Right cardiac atrium (tissue), 5 donors: ENCODE measurements around the gene OR4C45. TPM values are rescaled to one million over a fixed set of nuclear protein-coding genes. Genes with fewer than 3 reads are reported as not detected.
"Not testable (repeated sequence)": the region's sequence is repeated elsewhere in the genome, so short reads cannot be mapped to it uniquely, and the experiment has no call there.

Experiments used
- ATAC-seq, 2 donors: fragments of 200-7000 bp; cut with Tn5 transposase; one replicate each; pipeline versions ENCODE4 v1.8.0 to v1.9.1; 2020; ENCODE audit warnings: moderate library complexity in 2 of 2, mild to moderate bottlenecking in 1 of 2
- DNase-seq, 3 donors: peaks; one replicate each; pipeline ENCODE4 v3.0.0-alpha.2; 2020
- H3K27ac ChIP-seq: one replicate; pipeline ENCODE4 v1.5.1; 2013; ENCODE audit warnings: mild to moderate bottlenecking, low read length, control low read depth, moderate library complexity
- H3K27me3 ChIP-seq: one replicate; pipeline ENCODE4 v1.6.1; 2013; ENCODE audit not compliant: control insufficient read depth, insufficient read depth
- H3K4me1 ChIP-seq: one replicate; pipeline ENCODE4 v1.6.1; 2013; ENCODE audit warnings: low read length; ENCODE audit not compliant: control insufficient read depth, insufficient read depth
- H3K4me3 ChIP-seq: one replicate; pipeline ENCODE4 v1.5.1; 2013; ENCODE audit warnings: low read length, control low read depth
- H3K9me3 ChIP-seq: one replicate; pipeline ENCODE4 v1.6.1; 2013; ENCODE audit warnings: low read length; ENCODE audit not compliant: control insufficient read depth
- WGBS: extraction: QIAGEN DNeasy Blood & Tissue Kit; methylation state at CpG from one replicate; pipeline ENCODE4 v1.1.7; 2013; 5-methylcytosine and 5-hydroxymethylcytosine counted together
- intact Hi-C, 4 donors: fragments of 100-400 bp; cut with DNase I; formaldehyde crosslinking; loops; one replicate each; pipeline versions ENCODE4 v1.11.0 to v1.14.0; 2022 to 2023
- long read RNA-seq, 4 donors: library from polyadenylated mRNA; unstranded; transcript quantifications; one replicate each; pipeline ENCODE4 v2.0.0, GENCODE V29; 2020 to 2021
- polyA plus RNA-seq: library from polyadenylated mRNA; stranded (reverse); fragments of 200-250 nt; gene quantifications from one replicate; pipeline ENCODE4 v1.2.3, GENCODE V29; 2013
- total RNA-seq, 4 donors: library from RNA; stranded (reverse); fragmentation: NEBNext Ultra II Directional; extraction: Animal tissue kit (Norgen Biotek cat#: 25700); gene quantifications; one replicate each; pipeline ENCODE4 v1.2.1, GENCODE V29; 2021
- donor health status: healthy with polysubstance abuse.
- donor health status: DM: no; HTN: yes; CAD: no.
- donor health status: DM: no; HTN: no; CAD: no.
- donor health status: DM: no; HTN: yes; CAD: no; lungs with severe emphysema.
- donor health status: DM: yes; HTN: yes; CAD: no.

Gene OR4C45
- total RNA-seq (not detected), polyA plus RNA-seq (not detected)
- long read RNA-seq, donor 1, result 0 reads
- long read RNA-seq, donor 2, result 0 reads
- long read RNA-seq, donor 3, result 0 reads
- long read RNA-seq, donor 4, result 0 reads

DNA sequence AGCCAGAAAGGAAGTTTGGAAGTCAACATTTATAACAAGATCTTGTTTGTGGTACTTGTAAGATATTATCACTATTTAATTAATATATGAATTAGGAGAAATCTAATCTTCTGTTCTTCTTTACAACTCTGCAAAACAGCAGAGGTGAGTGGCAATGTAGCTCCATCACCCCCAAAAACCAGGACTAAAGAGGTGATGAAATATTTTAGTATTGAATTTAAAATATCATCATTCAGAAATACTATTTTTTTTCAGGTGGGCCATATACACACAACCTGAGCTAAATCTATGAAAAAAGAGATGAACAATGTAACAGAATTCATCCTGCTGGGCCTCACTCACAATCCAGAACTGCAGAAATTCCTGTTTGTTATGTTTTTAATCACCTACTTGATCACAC, at the start of gene OR4C45:
Gene OR4C45, plus strand, starts transcription at position 301 of the 400 bp plus-strand sequence.
- Histone ChIP-seq H3K9me3 (no peaks in the 10 kb centered on the region), H3K4me1 (no peaks in the 10 kb centered on the region), H3K27me3 (no peaks in the 10 kb centered on the region), H3K4me3 (no peak within 1 kb of the TSS), H3K27ac (no peak within 1 kb of the TSS)
- DNase-seq (no peak), ATAC-seq (no peak)
- intact Hi-C loops, result no loop called here

DNA sequence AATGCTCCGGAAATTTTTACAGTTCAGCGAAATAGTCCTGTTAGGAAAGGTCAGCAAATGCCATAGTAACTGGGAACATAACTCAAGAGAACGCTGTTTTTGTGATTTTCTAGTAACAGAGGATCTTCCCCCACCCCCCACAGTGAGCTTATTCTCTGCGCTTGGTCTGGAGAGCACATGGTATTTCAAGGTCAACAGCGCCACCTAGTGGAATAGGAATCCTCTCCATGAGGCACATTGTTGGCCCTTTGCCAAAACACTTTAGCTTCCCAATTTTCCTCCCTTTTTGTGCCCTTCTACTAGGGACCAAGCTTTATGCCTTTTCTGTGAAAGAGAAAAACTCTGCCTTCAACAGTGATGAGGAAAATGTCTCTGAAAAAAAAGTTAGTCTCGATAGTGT, 37.1 kb upstream of the OR4C45 start:
- Histone ChIP-seq H3K9me3 (no peaks in the 10 kb centered on the region), H3K4me1 (no peaks in the 10 kb centered on the region), H3K27ac (no peak overlapping the region), H3K27me3 (no peaks in the 10 kb centered on the region), H3K4me3 (no peak overlapping the region)
- ATAC-seq, result no peak
- DNase-seq, result peak in 1 of 3 donors; percentile 14
- whole genome bisulfite sequencing, result 37% methylated on average over 6 of the region's 6 CpGs
- intact Hi-C loops, result no loop called here

DNA sequence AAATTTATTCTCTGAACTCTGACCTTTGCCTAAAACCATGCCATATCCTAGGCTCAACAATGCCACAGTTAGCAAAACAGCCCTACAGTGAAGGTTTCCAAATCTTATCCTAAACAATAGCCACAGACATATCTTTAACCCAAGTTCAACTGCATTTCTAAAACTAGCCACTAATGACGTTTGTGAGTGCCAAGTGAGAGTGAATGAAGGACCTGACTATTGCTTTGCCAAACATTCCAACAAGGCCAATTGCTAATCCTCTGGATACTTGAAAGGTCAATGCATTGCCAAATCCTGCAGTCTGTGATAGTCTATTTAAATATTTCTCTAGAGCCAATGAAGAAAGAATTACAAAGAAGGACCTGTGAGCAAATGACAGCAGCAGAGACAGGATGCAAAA, 2.5 kb upstream of the OR4C45 start:
- peak in 1 of 2 donors; percentile 66 for ATAC-seq

GRCh38 chr11:50036239-50036638, 3.6 kb downstream of the OR4C45 start:
- DNase-seq, H3K4me1 ChIP-seq, H3K9me3 ChIP-seq, ATAC-seq, H3K27ac ChIP-seq, H3K4me3 ChIP-seq, intact Hi-C loops, H3K27me3 ChIP-seq: not testable (repeated sequence)

More for the DNA sequence above, 2.5 kb upstream of the OR4C45 start:
- Histone ChIP-seq H3K27ac (no peak overlapping the region), H3K4me3 (no peak overlapping the region), H3K4me1 (no peaks in the 10 kb centered on the region), H3K9me3 (no peaks in the 10 kb centered on the region), H3K27me3 (no peaks in the 10 kb centered on the region)
- DNase-seq, result no peak
- intact Hi-C loops, result no loop called here
- WGBS, result 28% methylated on average over 1 of the region's 1 CpG

GRCh38 chr11:50037251-50037650, 4.6 kb downstream of the OR4C45 start:
- no peaks in the 10 kb centered on the region for H3K9me3 ChIP-seq
- H3K27me3 ChIP-seq, result no peaks in the 10 kb centered on the region
- H3K27ac ChIP-seq, result no peak overlapping the region
- DNase-seq, result no peak
- H3K4me1 ChIP-seq, result no peaks in the 10 kb centered on the region
- no peak for ATAC-seq
- 53% methylated on average over 1 of the region's 1 CpG for WGBS
- H3K4me3 ChIP-seq, result no peak overlapping the region
- intact Hi-C loops, result no loop called here

DNA sequence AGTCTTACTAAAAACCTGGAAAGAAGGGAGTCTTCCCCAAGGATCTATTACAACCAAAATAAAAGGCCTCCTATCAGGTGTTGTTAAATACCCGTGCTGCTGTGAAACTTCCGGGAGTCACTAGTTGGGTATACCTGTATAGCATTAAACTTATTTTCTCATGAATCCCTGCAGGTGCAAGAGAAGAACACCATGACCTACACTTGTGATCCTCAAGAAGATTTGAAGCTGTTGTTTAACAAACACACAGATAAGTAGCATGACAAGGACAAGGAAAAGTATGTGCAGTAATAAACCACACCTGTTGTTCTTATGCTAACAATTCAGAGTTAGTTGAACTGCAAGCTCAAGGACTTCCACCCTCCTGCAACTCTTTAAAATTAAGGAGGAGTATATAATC, 12.0 kb downstream of the OR4C45 start:
- no peaks in the 10 kb centered on the region for H3K9me3 ChIP-seq
- H3K27ac ChIP-seq, result no peak overlapping the region
- no peaks in the 10 kb centered on the region for H3K27me3 ChIP-seq
- ATAC-seq (no peak), DNase-seq (no peak)
- no peaks in the 10 kb centered on the region for H3K4me1 ChIP-seq
- H3K4me3 ChIP-seq, result no peak overlapping the region
- intact Hi-C loops, result no loop called here
- WGBS, result 86% methylated on average over 2 of the region's 2 CpGs

DNA sequence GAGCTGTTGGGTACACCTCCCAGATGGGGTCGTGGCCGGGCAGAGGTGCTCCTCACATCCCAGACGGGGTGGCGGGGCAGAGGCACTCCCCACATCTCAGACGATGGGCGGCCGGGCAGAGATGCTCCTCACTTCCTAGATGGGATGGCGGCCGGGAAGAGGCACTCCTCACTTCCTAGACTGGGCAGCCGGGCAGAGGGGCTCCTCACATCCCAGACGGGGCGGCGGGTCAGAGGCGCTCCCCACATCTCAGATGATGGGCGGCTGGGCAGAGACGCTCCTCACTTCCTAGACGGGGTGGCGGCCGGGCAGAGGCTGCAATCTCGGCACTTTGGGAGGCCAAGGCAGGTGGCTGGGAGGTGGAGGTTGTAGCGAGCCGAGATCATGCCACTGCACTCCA, 30.4 kb downstream of the OR4C45 start:
- 90% methylated on average over 20 of the region's 22 CpGs for WGBS
- ATAC-seq, H3K4me3 ChIP-seq, DNase-seq, H3K9me3 ChIP-seq, H3K27ac ChIP-seq, H3K4me1 ChIP-seq, H3K27me3 ChIP-seq, intact Hi-C loops: not testable (repeated sequence)

DNA sequence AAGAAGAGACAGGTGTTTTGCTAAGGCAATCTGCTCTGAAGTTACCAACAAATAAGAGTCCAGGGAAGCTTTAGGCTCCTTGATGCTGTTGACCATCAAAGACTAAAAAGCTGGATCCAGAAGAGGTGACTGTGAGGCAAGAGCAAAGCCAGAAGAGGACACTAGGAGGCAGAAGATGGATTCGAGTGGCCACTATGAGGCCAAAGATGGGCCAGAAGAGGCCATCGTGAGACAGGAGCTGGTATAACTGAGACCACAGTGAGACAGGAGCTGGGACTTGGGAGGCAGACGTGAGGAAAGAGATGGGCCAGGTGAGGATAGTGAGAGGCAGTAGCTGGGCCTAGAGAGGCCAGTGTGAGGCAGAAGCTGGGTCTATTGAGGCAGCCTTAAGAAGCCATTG, 37.7 kb downstream of the OR4C45 start:
- DNase-seq, result no peak
- H3K27me3 ChIP-seq, result no peaks in the 10 kb centered on the region

GRCh38 chr11:50071584-50072225, 39.0 kb downstream of the OR4C45 start:
- DNase-seq (no peak), ATAC-seq (no peak)
- no peaks in the 10 kb centered on the region for H3K27me3 ChIP-seq
- H3K9me3 ChIP-seq, result no peaks in the 10 kb centered on the region
- WGBS, result 64% methylated on average over 9 of the region's 9 CpGs
- H3K27ac ChIP-seq, result no peak overlapping the region
- intact Hi-C loops, result no loop called here
- no peaks in the 10 kb centered on the region for H3K4me1 ChIP-seq
- H3K4me3 ChIP-seq, result no peak overlapping the region

More for the DNA sequence above, 37.7 kb downstream of the OR4C45 start:
- Histone ChIP-seq H3K4me1 (no peaks in the 10 kb centered on the region), H3K27ac (no peak overlapping the region), H3K9me3 (no peaks in the 10 kb centered on the region), H3K4me3 (no peak overlapping the region)
- WGBS, result 55% methylated on average over 3 of the region's 3 CpGs
- intact Hi-C loops, result no loop called here
- ATAC-seq, result no peak

DNA sequence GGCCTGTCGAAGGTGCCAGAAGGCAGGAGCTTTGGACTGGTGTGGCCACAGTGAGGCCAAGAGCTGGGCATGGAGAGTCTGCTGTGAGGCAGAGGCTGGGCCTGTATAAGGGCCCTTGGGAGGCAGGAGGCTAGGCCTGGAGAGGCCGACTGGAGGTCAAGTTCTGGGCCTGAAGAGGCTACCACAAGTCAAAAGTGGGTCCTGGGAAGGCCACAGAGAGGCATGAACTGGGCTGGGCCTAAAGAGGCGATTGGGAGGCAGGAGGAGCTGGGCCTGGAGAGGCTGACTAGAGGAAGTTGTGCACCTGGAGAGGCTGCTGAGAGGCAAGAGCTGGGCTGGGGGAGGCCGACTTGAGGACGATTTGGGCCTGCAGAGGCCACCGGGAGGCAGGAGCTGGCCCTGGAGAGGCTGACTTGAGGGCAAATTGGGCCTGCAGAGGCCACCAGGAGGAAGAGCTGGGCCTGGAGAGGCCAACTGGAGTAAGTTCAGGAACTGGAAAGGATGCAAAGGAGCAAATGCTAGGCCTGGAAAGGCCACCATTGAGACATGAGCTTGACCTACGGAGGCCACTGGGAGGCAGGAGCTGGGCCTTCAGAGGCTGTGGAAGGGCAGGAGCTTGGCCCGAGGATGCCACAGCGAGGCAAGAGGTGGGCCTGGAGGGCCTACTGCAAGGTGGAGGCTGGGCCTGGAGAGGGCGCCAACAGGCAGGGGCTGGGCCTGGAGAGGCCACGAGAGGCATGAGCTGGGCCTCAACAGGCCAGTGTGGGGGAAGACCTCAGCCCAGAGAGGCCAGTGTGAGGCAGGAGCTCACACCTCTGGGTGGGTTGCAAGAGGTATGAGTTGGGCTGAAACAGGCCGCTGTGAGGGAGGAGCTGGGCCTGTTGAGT, 39.8 kb downstream of the OR4C45 start:
- ATAC-seq, result no peak
- Histone ChIP-seq H3K9me3 (no peaks in the 10 kb centered on the region), H3K4me3 (no peak overlapping the region), H3K27ac (no peak overlapping the region), H3K27me3 (no peaks in the 10 kb centered on the region), H3K4me1 (no peaks in the 10 kb centered on the region)
- 70% methylated on average over 12 of the region's 12 CpGs for WGBS
- no peak for DNase-seq
- intact Hi-C loops, result no loop called here
